B cell (primary cell): ENCODE data around the gene XPO6. TPM values are rescaled to one million over a fixed set of nuclear protein-coding genes. Genes with fewer than 3 reads are reported as not detected.

ENCODE experiments used
- ATAC-seq: fragments of 200-7000 bp; cut with Tn5 transposase; one replicate; pipeline ENCODE4 v1.10.0; 2021; ENCODE audit warnings: low read depth, mild to moderate bottlenecking, moderate number of reproducible peaks, moderate library complexity
- CTCF ChIA-PET: fragments of 350-600 bp; sonication (Branson Sonifier 250); formaldehyde crosslinking; loops from one replicate; lab custom pipeline; 2021; ENCODE audit warnings: antibody characterized with exemption, inconsistent platforms; lab: Charles Lee
- POLR2A ChIA-PET: fragments of 350-600 bp; sonication (Branson Sonifier 250); formaldehyde crosslinking; loops from one replicate; lab custom pipeline; 2021; ENCODE audit warnings: antibody characterized with exemption; lab: Charles Lee
- DNase-seq: peaks from one replicate; pipeline ENCODE4 v3.0.0; 2013
- H2AFZ ChIP-seq: 2 replicates; pipeline ENCODE4 v1.6.1; 2012; ENCODE audit warnings: mild to moderate bottlenecking, low read depth, low read length; ENCODE audit not compliant: insufficient read depth, poor library complexity, severe bottlenecking
- H3K27ac ChIP-seq, 2 donors: 1 replicate in 1 of 2; 2 replicates in 1 of 2; pipeline ENCODE4 v1.5.1; 2012 to 2013; ENCODE audit warnings: low read length in 2 of 2, mild to moderate bottlenecking in 2 of 2, moderate library complexity in 1 of 2
- H3K27me3 ChIP-seq, 4 experiments: fragments of 200-600 bp in 1 of 4; sonication (generic) in 1 of 4; replicated peaks in 1 of 4; 1 replicate in 2 of 4; 2 replicates in 2 of 4; pipeline versions ENCODE4 v1.6.1 to v1.7.0; 2013 to 2016; ENCODE audit warnings: low read length in 3 of 4, mild to moderate bottlenecking in 2 of 4, mixed read lengths in 1 of 4, moderate library complexity in 1 of 4; ENCODE audit not compliant: insufficient read depth in 4 of 4, control insufficient read depth in 3 of 4; ENCODE audit errors: control extremely low read depth in 1 of 4
- H3K36me3 ChIP-seq, 2 experiments: replicated peaks in 1 of 2; 1 replicate in 1 of 2; 2 replicates in 1 of 2; pipeline versions ENCODE4 v1.6.1 to v1.7.1; 2013; ENCODE audit warnings: low read length in 1 of 2; ENCODE audit not compliant: insufficient read depth in 2 of 2, control insufficient read depth in 1 of 2; ENCODE audit errors: control extremely low read depth in 1 of 2, extremely low read depth in 1 of 2
- H3K4me1 ChIP-seq, 2 donors: fragments of 200-600 bp in 1 of 2; sonication (generic) in 1 of 2; 1 replicate in 1 of 2; 2 replicates in 1 of 2; pipeline versions ENCODE4 v1.5.1 to v1.6.1; 2013 to 2017; ENCODE audit warnings: low read length in 2 of 2; ENCODE audit not compliant: control insufficient read depth in 2 of 2, insufficient read depth in 2 of 2
- H3K4me2 ChIP-seq: replicated peaks from 2 replicates; pipeline ENCODE3; 2012; ENCODE audit warnings: mild to moderate bottlenecking, low read depth, low read length; ENCODE audit not compliant: poor library complexity, severe bottlenecking
- H3K4me3 ChIP-seq, 5 experiments: fragments of 200-600 bp in 1 of 5; sonication (generic) in 1 of 5; 1 replicate in 3 of 5; 2 replicates in 2 of 5; pipeline versions ENCODE4 v1.5.1 to v1.7.0; 2011 to 2016; ENCODE audit warnings: low read length in 4 of 5, mild to moderate bottlenecking in 4 of 5, low read depth in 2 of 5, control low read depth in 1 of 5, moderate library complexity in 1 of 5; ENCODE audit not compliant: insufficient read depth in 1 of 5; ENCODE audit errors: control extremely low read depth in 1 of 5, extremely low read depth in 1 of 5
- H3K79me2 ChIP-seq: fragments of 200-600 bp; sonication (generic); one replicate; pipeline ENCODE4 v1.6.0; 2016; ENCODE audit warnings: low read length; ENCODE audit not compliant: control insufficient read depth, insufficient read depth
- H3K9ac ChIP-seq: fragments of 200-600 bp; sonication (generic); 2 replicates; pipeline ENCODE4 v1.6.1; 2017; ENCODE audit warnings: mild to moderate bottlenecking, low read length, moderate library complexity
- H3K9me3 ChIP-seq, 3 donors: one replicate each; pipeline versions ENCODE4 v1.6.1 to v1.7.1; 2013; ENCODE audit warnings: low read length in 2 of 3; ENCODE audit not compliant: control insufficient read depth in 2 of 3, insufficient read depth in 1 of 3; ENCODE audit errors: control extremely low read depth in 1 of 3
- H4K20me1 ChIP-seq: 2 replicates; pipeline ENCODE4 v1.6.0; 2012; ENCODE audit warnings: mild to moderate bottlenecking, low read length; ENCODE audit not compliant: insufficient read depth, control insufficient read depth, poor library complexity, severe bottlenecking
- H3K27ac Mint-ChIP-seq: one replicate; pipeline ENCODE4 v1.8.0; 2021; ENCODE audit warnings: mixed read lengths
- H3K27me3 Mint-ChIP-seq: one replicate; pipeline ENCODE4 v1.8.0; 2021; ENCODE audit warnings: mixed read lengths
- H3K4me1 Mint-ChIP-seq: one replicate; pipeline ENCODE4 v1.8.0; 2021; ENCODE audit warnings: mixed read lengths
- H3K4me3 Mint-ChIP-seq: one replicate; pipeline ENCODE4 v1.8.0; 2021; ENCODE audit warnings: mixed read lengths
- H3K9me3 Mint-ChIP-seq: one replicate; pipeline ENCODE4 v1.8.0; 2022; ENCODE audit warnings: mixed read lengths; ENCODE audit not compliant: insufficient read depth
- EZH2 ChIP-seq: IDR thresholded peaks from 2 replicates; pipeline ENCODE4 v1.6.1; 2012; ENCODE audit warnings: borderline replicate concordance, low read depth, mild to moderate bottlenecking, moderate library complexity, low read length; ENCODE audit not compliant: insufficient read depth, poor library complexity, severe bottlenecking
- WGBS: methylation state at CpG from one replicate; pipeline ENCODE4 v1.1.5; 2013; ENCODE audit warnings: missing lambda C conversion rate; ENCODE audit not compliant: insufficient coverage; 5-methylcytosine and 5-hydroxymethylcytosine counted together
- intact Hi-C: fragments of 100-400 bp; cut with micrococcal nuclease; formaldehyde crosslinking; loops from one replicate; pipeline ENCODE4 v1.10.0; 2022
- polyA plus RNA-seq: library from polyadenylated mRNA; depleted of rRNA; stranded (reverse); fragments of >200 nt; gene quantifications from 2 replicates; pipeline ENCODE4 v1.2.3, GENCODE V29; 2012
- total RNA-seq, 2 donors: library from RNA; stranded (reverse); fragments of 120-200 nt in 1 of 2; gene quantifications; 1 replicate in 1 of 2; 2 replicates in 1 of 2; pipeline versions ENCODE4 v1.2.3 to v1.2.4, GENCODE V29; 2013 to 2022
- TF ChIP-seq, protein P1 (sequence below): fragments of 200-600 bp; IDR thresholded peaks from one replicate; pipeline ENCODE4 v1.8.0; 2022; ENCODE audit warnings: antibody characterized with exemption, mild to moderate bottlenecking

Gene XPO6
- total and polyA plus RNA-seq, 2 donors (not counting 1 experiment from before 2014, with no cell fraction given), result 259 to 303 TPM

DNA sequence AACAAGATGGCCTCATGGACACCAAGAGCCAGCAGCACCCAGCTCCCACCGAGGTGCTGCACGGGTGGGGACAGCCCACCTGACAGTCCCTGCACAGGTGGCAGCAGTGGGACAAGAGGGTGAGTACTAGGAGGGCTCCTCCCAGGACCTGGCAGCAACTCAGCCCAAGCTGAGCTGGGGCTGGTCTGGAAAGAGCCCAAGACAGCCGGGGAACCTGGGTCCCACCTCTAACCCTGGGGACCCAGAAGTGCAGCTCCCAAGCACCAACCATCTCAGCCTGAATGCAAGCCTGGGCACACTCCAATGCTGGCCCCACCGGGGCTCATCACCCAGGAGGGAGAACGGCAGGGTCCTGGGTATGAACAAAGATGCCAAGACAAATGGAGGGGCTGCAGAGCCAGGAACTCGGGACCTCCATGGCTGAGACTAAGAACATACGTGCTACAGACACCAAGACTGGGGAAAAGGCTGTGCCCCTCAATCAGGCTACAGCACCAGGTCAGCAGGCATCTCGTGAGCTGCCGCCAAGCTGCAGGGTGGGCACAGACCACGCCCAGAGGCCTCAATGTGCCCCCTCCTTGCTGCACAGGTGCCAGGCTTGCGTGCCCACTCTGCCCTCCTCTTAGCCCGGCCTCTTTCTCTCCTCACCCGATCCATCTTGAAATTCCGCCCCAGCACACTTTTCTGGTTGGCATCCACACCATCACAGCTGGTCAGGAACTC is 110.8 kb downstream of the XPO6 start:
- H3K9me3 Mint-ChIP-seq, result no peaks in the 10 kb centered on the region
- Histone ChIP-seq H3K4me2 (no peak overlapping the region), H3K36me3 (peaks cover 3 to 86% of the 10 kb centered on the region in 2 experiments), H3K4me3 (no peak overlapping the region), H3K4me1 (no peaks in the 10 kb centered on the region), H3K9ac (no peak overlapping the region), H3K9me3 (no peaks in the 10 kb centered on the region), H3K27ac (no peak overlapping the region), H3K27me3 (no peaks in the 10 kb centered on the region), H3K79me2 (no peaks in the 10 kb centered on the region), H4K20me1 (peaks cover 25% of the 10 kb centered on the region), H2AFZ (no peak overlapping the region)
- no peaks in the 10 kb centered on the region for H3K27me3 Mint-ChIP-seq
- no peak for TF ChIP-seq EZH2
- TF ChIP-seq, protein P1, sequence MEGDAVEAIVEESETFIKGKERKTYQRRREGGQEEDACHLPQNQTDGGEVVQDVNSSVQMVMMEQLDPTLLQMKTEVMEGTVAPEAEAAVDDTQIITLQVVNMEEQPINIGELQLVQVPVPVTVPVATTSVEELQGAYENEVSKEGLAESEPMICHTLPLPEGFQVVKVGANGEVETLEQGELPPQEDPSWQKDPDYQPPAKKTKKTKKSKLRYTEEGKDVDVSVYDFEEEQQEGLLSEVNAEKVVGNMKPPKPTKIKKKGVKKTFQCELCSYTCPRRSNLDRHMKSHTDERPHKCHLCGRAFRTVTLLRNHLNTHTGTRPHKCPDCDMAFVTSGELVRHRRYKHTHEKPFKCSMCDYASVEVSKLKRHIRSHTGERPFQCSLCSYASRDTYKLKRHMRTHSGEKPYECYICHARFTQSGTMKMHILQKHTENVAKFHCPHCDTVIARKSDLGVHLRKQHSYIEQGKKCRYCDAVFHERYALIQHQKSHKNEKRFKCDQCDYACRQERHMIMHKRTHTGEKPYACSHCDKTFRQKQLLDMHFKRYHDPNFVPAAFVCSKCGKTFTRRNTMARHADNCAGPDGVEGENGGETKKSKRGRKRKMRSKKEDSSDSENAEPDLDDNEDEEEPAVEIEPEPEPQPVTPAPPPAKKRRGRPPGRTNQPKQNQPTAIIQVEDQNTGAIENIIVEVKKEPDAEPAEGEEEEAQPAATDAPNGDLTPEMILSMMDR, result no peak
- no peaks in the 10 kb centered on the region for H3K4me1 Mint-ChIP-seq
- intact Hi-C loops, result no loop called here
- H3K4me3 Mint-ChIP-seq, result no peak overlapping the region
- POLR2A ChIA-PET, result no interaction called here
- 95% methylated on average over 11 of the region's 14 CpGs for WGBS
- no peak overlapping the region for H3K27ac Mint-ChIP-seq
- no peak for ATAC-seq
- CTCF ChIA-PET, result interaction anchor here (1.1 to 1.5 kb wide), 2 partner anchors 117 kb away, joined by 3 to 4 read pairs; no protein-coding TSS in a partner anchor
- no peak for DNase-seq
